Activated naive CD4-positive, alpha-beta T cell treated with anti-CD3 and anti-CD28 coated beads, Interleukin-2, amount 10 ng/mL, durations not matched to agents 7 days and 5 days (primary cell): Measurements from ENCODE around the gene HSPA4L.

Experiments used
- CTCF ChIA-PET: fragments of 350-600 bp; sonication (Branson Sonifier 250); formaldehyde crosslinking; loops from one replicate; lab custom pipeline; 2021; ENCODE audit warnings: antibody characterized with exemption; lab: Charles Lee
- DNase-seq: peaks from one replicate; pipeline ENCODE4 v3.0.0-alpha.2; 2020
- H3K27ac Mint-ChIP-seq: one replicate; pipeline ENCODE4 v1.8.0; 2021; ENCODE audit warnings: mild to moderate bottlenecking, moderate library complexity, mixed read lengths
- H3K27me3 Mint-ChIP-seq: one replicate; pipeline ENCODE4 v1.8.0; 2021; ENCODE audit warnings: mild to moderate bottlenecking, mixed read lengths
- H3K36me3 Mint-ChIP-seq: one replicate; pipeline ENCODE4 v1.8.0; 2021; ENCODE audit warnings: mixed read lengths
- H3K4me1 Mint-ChIP-seq: one replicate; pipeline ENCODE4 v1.8.0; 2021; ENCODE audit warnings: mixed read lengths
- H3K4me3 Mint-ChIP-seq: one replicate; pipeline ENCODE4 v1.8.0; 2021; ENCODE audit warnings: mild to moderate bottlenecking, moderate library complexity, mixed read lengths
- H3K9me3 Mint-ChIP-seq: one replicate; pipeline ENCODE4 v1.8.0; 2021; ENCODE audit warnings: mixed read lengths

HSPA4L gene

DNA sequence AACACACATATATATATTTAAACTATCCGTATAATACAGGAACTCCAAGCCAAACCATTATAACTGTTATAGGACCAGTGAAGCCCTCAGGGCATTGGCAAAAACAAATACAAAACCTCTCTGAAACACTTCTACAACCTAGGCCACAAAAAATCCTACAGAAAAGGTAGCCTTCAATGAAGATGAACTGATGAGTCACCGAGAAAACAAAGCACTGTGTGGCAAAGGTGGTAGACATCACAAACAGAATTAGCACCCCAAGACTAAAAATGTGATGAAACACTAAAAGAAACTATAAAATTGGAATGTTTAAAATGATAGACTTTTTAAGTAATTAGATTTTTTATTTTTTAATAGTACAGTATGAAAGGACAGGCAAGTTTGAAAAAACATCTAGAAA, 5.5 kb upstream of the HSPA4L start:
- CTCF ChIA-PET = no interaction called here
- H3K4me3 Mint-ChIP-seq = no peak overlapping the region
- peaks cover 6% of the 10 kb centered on the region for H3K4me1 Mint-ChIP-seq
- H3K9me3 Mint-ChIP-seq = no peaks in the 10 kb centered on the region
- DNase-seq = no peak
- peaks cover 38% of the 10 kb centered on the region for H3K27me3 Mint-ChIP-seq
- peaks cover 3% of the 10 kb centered on the region for H3K36me3 Mint-ChIP-seq
- H3K27ac Mint-ChIP-seq = no peak overlapping the region

DNA sequence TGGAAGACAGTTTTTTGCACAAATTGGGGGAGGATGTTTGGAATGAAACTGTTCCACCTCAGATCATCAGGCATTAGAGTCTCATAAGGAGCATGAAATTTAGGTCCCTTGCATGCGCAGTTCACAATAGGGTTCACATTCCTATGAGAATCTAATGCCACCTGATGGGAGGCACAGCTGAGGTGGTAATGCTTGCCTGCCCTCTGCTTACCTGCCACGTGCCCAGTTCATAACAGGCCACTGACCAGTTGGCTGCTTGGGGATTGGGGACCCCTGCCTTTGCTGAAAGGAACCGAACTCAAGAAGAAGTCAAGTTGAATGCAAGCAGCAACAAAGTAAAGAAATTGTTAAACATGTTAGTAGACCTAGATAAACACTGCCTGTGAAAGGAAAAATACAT, 4.6 kb upstream of the HSPA4L start:
- CTCF ChIA-PET = no interaction called here
- H3K27me3 Mint-ChIP-seq = peaks cover 47% of the 10 kb centered on the region
- no peak overlapping the region for H3K4me3 Mint-ChIP-seq
- H3K27ac Mint-ChIP-seq = no peak overlapping the region
- peaks cover 3% of the 10 kb centered on the region for H3K36me3 Mint-ChIP-seq
- H3K9me3 Mint-ChIP-seq = no peaks in the 10 kb centered on the region
- no peak for DNase-seq
- H3K4me1 Mint-ChIP-seq = peaks cover 9% of the 10 kb centered on the region

GRCh38 chr4:127778102-127778501, 4.0 kb upstream of the HSPA4L start:
- no peak for DNase-seq
- H3K4me3 Mint-ChIP-seq = no peak overlapping the region
- H3K9me3 Mint-ChIP-seq = no peaks in the 10 kb centered on the region
- H3K27me3 Mint-ChIP-seq = peaks cover 49% of the 10 kb centered on the region
- no peak overlapping the region for H3K27ac Mint-ChIP-seq
- H3K4me1 Mint-ChIP-seq = peaks cover 15% of the 10 kb centered on the region
- H3K36me3 Mint-ChIP-seq = peaks cover 4% of the 10 kb centered on the region
- CTCF ChIA-PET = no interaction called here

GRCh38 chr4:127780598-127780997, 1.5 kb upstream of the HSPA4L start:
- no peak overlapping the region for H3K4me3 Mint-ChIP-seq
- no peak overlapping the region for H3K27ac Mint-ChIP-seq
- H3K27me3 Mint-ChIP-seq = peaks cover 65% of the 10 kb centered on the region
- CTCF ChIA-PET = no interaction called here
- no peak for DNase-seq
- H3K36me3 Mint-ChIP-seq = peaks cover 4% of the 10 kb centered on the region
- no peaks in the 10 kb centered on the region for H3K9me3 Mint-ChIP-seq
- peaks cover 19% of the 10 kb centered on the region for H3K4me1 Mint-ChIP-seq

DNA sequence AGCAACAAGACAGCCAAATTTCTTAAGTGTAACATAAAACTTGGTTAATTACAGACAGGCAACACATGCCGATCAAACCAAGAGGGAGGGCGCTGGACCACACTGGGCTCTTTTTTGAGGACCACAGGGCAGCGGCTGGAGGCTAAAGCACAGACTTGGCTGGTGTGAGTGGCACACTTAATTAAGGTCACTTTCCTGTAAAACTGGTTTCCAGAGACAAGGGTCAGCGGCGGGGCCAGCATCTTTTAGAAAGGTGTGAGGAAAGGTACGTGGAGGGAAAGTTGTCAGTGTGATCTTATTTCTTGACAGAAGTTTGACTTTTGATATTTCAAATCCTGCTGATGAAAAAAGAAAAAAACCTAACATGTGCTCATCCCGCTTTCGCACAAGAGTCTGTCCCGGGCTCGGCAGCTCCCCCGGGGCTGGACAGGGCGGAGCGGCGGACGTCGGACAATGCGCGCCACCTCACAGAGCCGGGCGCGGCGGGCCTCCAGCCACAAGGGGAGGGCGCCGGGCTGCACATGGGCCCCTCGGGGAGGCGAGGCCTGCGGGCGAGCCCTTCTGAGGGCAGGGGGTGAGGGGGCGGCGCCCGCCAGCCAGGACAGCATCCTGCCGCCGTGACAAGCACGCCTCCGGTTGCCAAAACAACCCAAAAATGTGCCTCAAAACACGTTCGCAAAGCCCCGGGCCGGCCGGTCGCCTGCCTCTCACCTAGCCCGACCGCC, 660 bp upstream of the HSPA4L start:
- CTCF ChIA-PET = no interaction called here
- peaks cover 4% of the 10 kb centered on the region for H3K36me3 Mint-ChIP-seq
- peaks cover 65% of the 10 kb centered on the region for H3K27me3 Mint-ChIP-seq
- DNase-seq = no peak
- H3K4me1 Mint-ChIP-seq = peaks cover 19% of the 10 kb centered on the region
- H3K27ac Mint-ChIP-seq = peak overlapping the region; percentile 42
- peak overlapping the region; percentile 89 for H3K4me3 Mint-ChIP-seq
- H3K9me3 Mint-ChIP-seq = no peaks in the 10 kb centered on the region

DNA sequence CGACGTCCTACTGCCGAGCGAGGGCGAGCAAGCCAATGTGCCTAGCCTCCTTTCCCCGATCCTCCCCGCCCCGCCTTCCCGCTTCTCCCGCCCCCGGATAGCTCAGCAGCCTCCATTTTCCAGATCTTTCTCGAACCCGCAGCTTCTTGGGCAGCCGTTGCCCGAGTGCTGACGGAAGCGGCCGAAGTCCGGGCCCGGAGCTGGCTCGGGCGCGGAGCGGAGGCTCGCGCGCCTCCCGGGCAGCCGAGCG, 172 bp upstream of the HSPA4L start:
- peak overlapping the region; percentile 89 for H3K4me3 Mint-ChIP-seq
- H3K27me3 Mint-ChIP-seq = peaks cover 65% of the 10 kb centered on the region
- peak; percentile 53 for DNase-seq
- peaks cover 4% of the 10 kb centered on the region for H3K36me3 Mint-ChIP-seq
- CTCF ChIA-PET = no interaction called here
- H3K4me1 Mint-ChIP-seq = peaks cover 19% of the 10 kb centered on the region
- no peaks in the 10 kb centered on the region for H3K9me3 Mint-ChIP-seq
- H3K27ac Mint-ChIP-seq = peak overlapping the region; percentile 42

- DNase-seq = peak; percentile 30
- Mint-ChIP-seq H3K9me3 (no peaks in the 10 kb centered on the region), H3K36me3 (peaks cover 4% of the 10 kb centered on the region), H3K27ac (no peak overlapping the region), H3K4me3 (peak overlapping the region; percentile 89), H3K4me1 (peaks cover 19% of the 10 kb centered on the region), H3K27me3 (peaks cover 59% of the 10 kb centered on the region)
- CTCF ChIA-PET = no interaction called here
Observed at GRCh38 chr4:127783026-127783769, 1.1 kb downstream of the HSPA4L start.

GRCh38 chr4:127783955-127784770, 2.0 kb downstream of the HSPA4L start:
- H3K4me3 Mint-ChIP-seq = no peak overlapping the region
- H3K27me3 Mint-ChIP-seq = peaks cover 54% of the 10 kb centered on the region
- H3K27ac Mint-ChIP-seq = no peak overlapping the region

GRCh38 chr4:127788517-127788916, 6.4 kb downstream of the HSPA4L start:
- H3K4me1 Mint-ChIP-seq = no peaks in the 10 kb centered on the region
- DNase-seq = no peak
- H3K36me3 Mint-ChIP-seq = no peaks in the 10 kb centered on the region
- H3K4me3 Mint-ChIP-seq = no peak overlapping the region
- H3K27ac Mint-ChIP-seq = no peak overlapping the region
- no peaks in the 10 kb centered on the region for H3K9me3 Mint-ChIP-seq
- H3K27me3 Mint-ChIP-seq = peaks cover 20% of the 10 kb centered on the region
- CTCF ChIA-PET = no interaction called here

More at GRCh38 chr4:127783955-127784770, 2.0 kb downstream of the HSPA4L start:
- peaks cover 4% of the 10 kb centered on the region for H3K36me3 Mint-ChIP-seq
- H3K4me1 Mint-ChIP-seq = peaks cover 19% of the 10 kb centered on the region
- CTCF ChIA-PET = no interaction called here
- no peaks in the 10 kb centered on the region for H3K9me3 Mint-ChIP-seq
- no peak for DNase-seq

GRCh38 chr4:127791391-127791790, 9.3 kb downstream of the HSPA4L start:
- no peaks in the 10 kb centered on the region for H3K36me3 Mint-ChIP-seq
- no peak overlapping the region for H3K4me3 Mint-ChIP-seq
- CTCF ChIA-PET = no interaction called here
- H3K4me1 Mint-ChIP-seq = no peaks in the 10 kb centered on the region
- peaks cover 9% of the 10 kb centered on the region for H3K27me3 Mint-ChIP-seq
- no peaks in the 10 kb centered on the region for H3K9me3 Mint-ChIP-seq
- H3K27ac Mint-ChIP-seq = no peak overlapping the region
- no peak for DNase-seq

- Mint-ChIP-seq H3K27me3 (peaks cover 6% of the 10 kb centered on the region), H3K36me3 (no peaks in the 10 kb centered on the region), H3K4me1 (no peaks in the 10 kb centered on the region), H3K27ac (no peak overlapping the region), H3K9me3 (no peaks in the 10 kb centered on the region), H3K4me3 (no peak overlapping the region)
- CTCF ChIA-PET = no interaction called here
- DNase-seq = no peak
Observed at GRCh38 chr4:127793528-127793927, 11.4 kb downstream of the HSPA4L start.

GRCh38 chr4:127799711-127800110, 17.6 kb downstream of the HSPA4L start:
- DNase-seq = no peak
- Mint-ChIP-seq H3K9me3 (no peaks in the 10 kb centered on the region), H3K4me1 (no peaks in the 10 kb centered on the region), H3K27ac (no peak overlapping the region), H3K4me3 (no peak overlapping the region), H3K27me3 (no peaks in the 10 kb centered on the region), H3K36me3 (no peaks in the 10 kb centered on the region)
- CTCF ChIA-PET = no interaction called here

DNA sequence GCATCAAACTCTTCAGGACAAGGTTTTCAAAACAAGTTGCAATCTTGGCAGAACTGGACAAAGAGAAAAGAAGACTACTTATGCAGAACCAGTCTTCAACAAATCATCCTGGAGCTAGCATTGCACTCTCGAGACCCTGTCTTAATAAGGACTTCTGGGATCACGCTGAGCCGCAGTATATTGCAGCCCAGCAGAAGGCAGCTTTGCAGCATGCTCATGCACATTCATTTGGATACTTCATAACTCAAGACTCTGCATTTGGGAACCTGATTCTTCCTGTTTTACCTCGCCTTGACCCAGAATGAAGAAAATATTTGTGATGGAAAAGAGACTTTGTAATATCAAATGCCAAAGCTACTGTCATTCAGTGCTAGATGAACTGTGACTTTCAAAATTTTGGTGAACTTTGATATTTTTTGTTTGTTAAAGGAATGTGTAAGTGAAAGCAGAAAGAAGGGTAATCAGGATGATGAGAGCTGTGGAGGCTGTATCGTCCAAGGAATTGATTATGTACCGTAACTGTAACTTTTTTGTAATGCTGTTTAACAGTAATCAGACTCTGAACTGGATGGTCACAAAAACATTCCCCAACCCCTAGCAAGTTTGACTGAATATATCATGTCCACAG, 27.2 kb downstream of the HSPA4L start:
- no peak for DNase-seq
- Mint-ChIP-seq H3K4me3 (no peak overlapping the region), H3K36me3 (no peaks in the 10 kb centered on the region), H3K27ac (no peak overlapping the region), H3K27me3 (no peaks in the 10 kb centered on the region), H3K4me1 (no peaks in the 10 kb centered on the region), H3K9me3 (no peaks in the 10 kb centered on the region)
- CTCF ChIA-PET = no interaction called here

DNA sequence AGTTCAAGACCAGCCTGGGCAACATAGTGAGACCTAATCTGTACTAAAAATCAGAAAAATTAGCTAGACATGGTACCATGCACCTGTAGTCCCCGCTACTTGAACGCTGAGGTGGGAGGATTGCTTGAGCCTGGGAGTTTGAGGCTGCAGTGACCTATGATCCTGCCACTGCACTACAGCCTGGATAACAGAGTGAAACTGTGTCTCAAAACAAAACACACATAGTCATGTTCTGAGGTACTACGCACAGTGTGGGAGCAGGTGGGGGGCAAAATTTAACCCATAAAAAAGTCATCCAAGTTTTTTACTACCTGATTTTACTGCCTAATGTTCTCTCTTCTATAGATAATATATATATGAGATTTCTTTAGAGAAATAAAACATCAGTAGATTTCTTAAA, 28.4 kb downstream of the HSPA4L start:
- H3K9me3 Mint-ChIP-seq = no peaks in the 10 kb centered on the region
- no peaks in the 10 kb centered on the region for H3K4me1 Mint-ChIP-seq
- no peaks in the 10 kb centered on the region for H3K27me3 Mint-ChIP-seq
- no peak overlapping the region for H3K27ac Mint-ChIP-seq
- CTCF ChIA-PET = no interaction called here
- no peaks in the 10 kb centered on the region for H3K36me3 Mint-ChIP-seq
- no peak overlapping the region for H3K4me3 Mint-ChIP-seq
- DNase-seq = no peak
